Suprapubic skin (tissue), 4 donors: ENCODE measurements around the gene DRAM1. TPM values are rescaled to one million over a fixed set of nuclear protein-coding genes. Genes with fewer than 3 reads are reported as not detected.

Experiments
- DNase-seq, 2 donors: peaks; one replicate each; pipeline ENCODE4 v3.0.0-alpha.2; 2019; ENCODE audit warnings: low spot score in 2 of 2
- H3K27ac ChIP-seq: fragments of 200-600 bp; sonication (generic); one replicate; pipeline ENCODE4 v1.5.1; 2019
- H3K27me3 ChIP-seq: fragments of 200-600 bp; sonication (generic); one replicate; pipeline ENCODE4 v1.5.1; 2019
- H3K36me3 ChIP-seq: fragments of 200-600 bp; sonication (generic); one replicate; pipeline ENCODE4 v1.5.1; 2019
- H3K4me1 ChIP-seq: fragments of 200-600 bp; sonication (generic); one replicate; pipeline ENCODE4 v1.5.1; 2019
- H3K4me3 ChIP-seq: fragments of 200-600 bp; sonication (generic); one replicate; pipeline ENCODE4 v1.5.1; 2019; ENCODE audit warnings: mild to moderate bottlenecking
- H3K9me3 ChIP-seq: fragments of 200-600 bp; sonication (generic); one replicate; pipeline ENCODE4 v1.5.1; 2019
- CTCF ChIP-seq, 2 donors: fragments of 200-600 bp in 1 of 2; fragments of 450-650 bp in 1 of 2; sonication (generic) in 1 of 2; IDR thresholded peaks; one replicate each; pipeline ENCODE4 v1.5.1; 2016 to 2019; ENCODE audit warnings: antibody characterized with exemption in 2 of 2, mild to moderate bottlenecking in 1 of 2, moderate library complexity in 1 of 2
- EP300 ChIP-seq: sonication (generic); formaldehyde crosslinking; IDR thresholded peaks from one replicate; pipeline ENCODE4 v1.6.1; 2017; ENCODE audit warnings: antibody characterized with exemption
- POLR2A ChIP-seq, 2 donors: fragments of 450-650 bp; IDR thresholded peaks; one replicate each; pipeline ENCODE4 v1.6.1; 2017; ENCODE audit warnings: antibody characterized with exemption in 2 of 2, mild to moderate bottlenecking in 2 of 2, moderate library complexity in 2 of 2
- POLR2AphosphoS5 ChIP-seq, 3 donors: sonication (generic); formaldehyde crosslinking; IDR thresholded peaks; one replicate each; pipeline ENCODE4 v1.6.1; 2017; ENCODE audit warnings: antibody characterized with exemption in 3 of 3
- WGBS: methylation state at CpG from one replicate; pipeline ENCODE4 v1.1.5; 2018; 5-methylcytosine and 5-hydroxymethylcytosine counted together
- total RNA-seq, 4 donors: library from RNA; depleted of rRNA; stranded (reverse); fragments of >200 nt; gene quantifications; one replicate each; pipeline ENCODE4 v1.1.0, GENCODE V29; 2016

The DRAM1 gene
- total RNA-seq, 4 donors from 2014 or later: 4.8 to 7.4 (median 6.9) TPM

GRCh38 chr12:101847325-101847724 is 30.1 kb upstream of the DRAM1 start:
- TF ChIP-seq EP300 (no peak), POLR2AphosphoS5 (IDR thresholded peaks at IDR 0.05) (no peak), POLR2A (IDR thresholded peaks at IDR 0.05) (no peak), CTCF (IDR thresholded peaks at IDR 0.05) (no peak)
- Histone ChIP-seq H3K9me3 (no peaks in the 10 kb centered on the region), H3K36me3 (no peaks in the 10 kb centered on the region), H3K4me1 (no peaks in the 10 kb centered on the region), H3K27ac (no peak overlapping the region), H3K27me3 (no peaks in the 10 kb centered on the region), H3K4me3 (no peak overlapping the region)
- WGBS: 73% methylated on average over 5 of the region's 5 CpGs
- DNase-seq: no peak

- DNase-seq: no peak
- no peaks in the 10 kb centered on the region for H3K36me3 ChIP-seq
- WGBS: 96% methylated on average over 1 of the region's 1 CpG
- H3K4me1 ChIP-seq: peaks cover 6% of the 10 kb centered on the region
- no peak overlapping the region for H3K27ac ChIP-seq
- H3K9me3 ChIP-seq: no peaks in the 10 kb centered on the region
- no peaks in the 10 kb centered on the region for H3K27me3 ChIP-seq
- TF ChIP-seq EP300 (no peak), POLR2A (IDR thresholded peaks at IDR 0.05) (no peak), CTCF (IDR thresholded peaks at IDR 0.05) (no peak), POLR2AphosphoS5 (IDR thresholded peaks at IDR 0.05) (no peak)
- H3K4me3 ChIP-seq: no peak overlapping the region
Measured at GRCh38 chr12:101850199-101850598, 27.2 kb upstream of the DRAM1 start.

GRCh38 chr12:101852998-101853397 is 24.4 kb upstream of the DRAM1 start:
- DNase-seq: no peak
- no peak overlapping the region for H3K4me3 ChIP-seq
- peaks cover 22% of the 10 kb centered on the region for H3K4me1 ChIP-seq
- H3K36me3 ChIP-seq: no peaks in the 10 kb centered on the region
- TF ChIP-seq CTCF (IDR thresholded peaks at IDR 0.05) (no peak), POLR2AphosphoS5 (IDR thresholded peaks at IDR 0.05) (no peak), POLR2A (IDR thresholded peaks at IDR 0.05) (no peak), EP300 (no peak)
- H3K9me3 ChIP-seq: no peaks in the 10 kb centered on the region
- no peaks in the 10 kb centered on the region for H3K27me3 ChIP-seq
- no peak overlapping the region for H3K27ac ChIP-seq

- TF ChIP-seq POLR2AphosphoS5 (IDR thresholded peaks at IDR 0.05) (no peak), EP300 (no peak), POLR2A (IDR thresholded peaks at IDR 0.05) (no peak), CTCF (IDR thresholded peaks at IDR 0.05) (no peak)
- no peaks in the 10 kb centered on the region for H3K36me3 ChIP-seq
- H3K4me1 ChIP-seq: peaks cover 23% of the 10 kb centered on the region
- no peaks in the 10 kb centered on the region for H3K27me3 ChIP-seq
- no peak overlapping the region for H3K27ac ChIP-seq
- H3K4me3 ChIP-seq: no peak overlapping the region
- DNase-seq: no peak
- WGBS: 100% methylated on average over 1 of the region's 1 CpG
- H3K9me3 ChIP-seq: no peaks in the 10 kb centered on the region
Measured at GRCh38 chr12:101854747-101855146, 22.6 kb upstream of the DRAM1 start.

GRCh38 chr12:101855364-101855884 is 22.0 kb upstream of the DRAM1 start:
- Histone ChIP-seq H3K4me3 (no peak overlapping the region), H3K9me3 (no peaks in the 10 kb centered on the region), H3K27ac (no peak overlapping the region), H3K27me3 (no peaks in the 10 kb centered on the region), H3K36me3 (no peaks in the 10 kb centered on the region), H3K4me1 (peaks cover 28% of the 10 kb centered on the region)
- WGBS: 16% methylated on average over 3 of the region's 3 CpGs
- no peak for DNase-seq
- TF ChIP-seq POLR2AphosphoS5 (IDR thresholded peaks at IDR 0.05): no peak
- TF ChIP-seq POLR2A (IDR thresholded peaks at IDR 0.05): no peak
- TF ChIP-seq CTCF (IDR thresholded peaks at IDR 0.05): no peak
- TF ChIP-seq EP300: no peak
